Activated CD4-positive, alpha-beta memory T cell treated with anti-CD3 and anti-CD28 coated beads for 36 hours (primary cell): ENCODE results near the gene PAX6. TPM values are rescaled to one million over a fixed set of nuclear protein-coding genes. Genes with fewer than 3 reads are reported as not detected.

Source experiments
- CTCF ChIA-PET: fragments of 350-600 bp; sonication (Branson Sonifier 250); formaldehyde crosslinking; loops from one replicate; lab custom pipeline; 2021; ENCODE audit warnings: antibody characterized with exemption, inconsistent platforms; lab: Charles Lee
- POLR2A ChIA-PET: fragments of 350-600 bp; sonication (Branson Sonifier 250); formaldehyde crosslinking; loops from one replicate; lab custom pipeline; 2021; ENCODE audit warnings: antibody characterized with exemption; lab: Charles Lee
- DNase-seq: peaks from one replicate; pipeline ENCODE4 v3.0.0-alpha.2; 2020
- H3K27ac Mint-ChIP-seq: one replicate; pipeline ENCODE4 v1.8.0; 2021; ENCODE audit warnings: mixed read lengths
- H3K27me3 Mint-ChIP-seq: one replicate; pipeline ENCODE4 v1.8.0; 2021; ENCODE audit warnings: mixed read lengths
- H3K36me3 Mint-ChIP-seq: one replicate; pipeline ENCODE4 v1.8.0; 2021; ENCODE audit warnings: mixed read lengths
- H3K4me1 Mint-ChIP-seq: one replicate; pipeline ENCODE4 v1.8.0; 2021; ENCODE audit warnings: low read depth, mixed read lengths
- H3K4me3 Mint-ChIP-seq: one replicate; pipeline ENCODE4 v1.8.0; 2021; ENCODE audit warnings: mild to moderate bottlenecking, mixed read lengths
- H3K9me3 Mint-ChIP-seq: one replicate; pipeline ENCODE4 v1.8.0; 2021; ENCODE audit warnings: mixed read lengths
- intact Hi-C: fragments of 100-400 bp; cut with micrococcal nuclease; formaldehyde crosslinking; loops from one replicate; pipeline ENCODE4 v1.15.1; 2023
- total RNA-seq, 2 experiments: library from RNA; stranded (reverse); gene quantifications; one replicate each; pipeline ENCODE4 v1.2.3, GENCODE V29; 2021

The PAX6 gene
- not detected for total RNA-seq

GRCh38 chr11:31810779-31811647 lies at the start of gene PAX6:
Gene PAX6, minus strand, starts transcription at chr11:31811322. Its CDS starts 4,911 bp downstream, at chr11:31806411.
- Mint-ChIP-seq H3K27me3 (peaks cover 74% of the 10 kb centered on the region), H3K36me3 (peaks cover 6% of the 10 kb centered on the region), H3K4me3 (peak within 1 kb of the TSS; percentile 66), H3K27ac (no peak within 1 kb of the TSS), H3K4me1 (peaks cover 41% of the 10 kb centered on the region), H3K9me3 (no peaks in the 10 kb centered on the region)
- intact Hi-C loops = loop anchor here (5.0 to 10.0 kb wide), 4 partner anchors 284 to 774 kb away; partner anchors contain the start of genes DCDC1, DNAJC24, EIF3M and ELP4
- POLR2A ChIA-PET = no interaction called here
- peak; percentile 69 for DNase-seq
- CTCF ChIA-PET = no interaction called here

- no peak overlapping the region for H3K27ac Mint-ChIP-seq
- ChIA-PET POLR2A (no interaction called here), CTCF (no interaction called here)
- no peak for DNase-seq
- intact Hi-C loops = no loop called here
- no peaks in the 10 kb centered on the region for H3K4me1 Mint-ChIP-seq
- no peaks in the 10 kb centered on the region for H3K9me3 Mint-ChIP-seq
- H3K4me3 Mint-ChIP-seq = no peak overlapping the region
- no peaks in the 10 kb centered on the region for H3K36me3 Mint-ChIP-seq
- H3K27me3 Mint-ChIP-seq = peaks cover 27% of the 10 kb centered on the region
These were observed 49.3 kb upstream of the PAX6 start for GRCh38 chr11:31860391-31860790.

- ChIA-PET CTCF (no interaction called here), POLR2A (no interaction called here)
These were observed 45.1 kb upstream of the PAX6 start for GRCh38 chr11:31856248-31856647.

GRCh38 chr11:31855466-31855865 lies 44.3 kb upstream of the PAX6 start:
- no peak overlapping the region for H3K27ac Mint-ChIP-seq
- intact Hi-C loops = no loop called here
- no peak overlapping the region for H3K4me3 Mint-ChIP-seq
- H3K4me1 Mint-ChIP-seq = no peaks in the 10 kb centered on the region
- ChIA-PET POLR2A (no interaction called here), CTCF (no interaction called here)
- H3K36me3 Mint-ChIP-seq = no peaks in the 10 kb centered on the region
- peaks cover 16% of the 10 kb centered on the region for H3K27me3 Mint-ChIP-seq
- H3K9me3 Mint-ChIP-seq = no peaks in the 10 kb centered on the region
- no peak for DNase-seq

More at GRCh38 chr11:31856248-31856647, 45.1 kb upstream of the PAX6 start:
- intact Hi-C loops = no loop called here
- Mint-ChIP-seq H3K4me1 (no peaks in the 10 kb centered on the region), H3K4me3 (no peak overlapping the region), H3K27ac (no peak overlapping the region), H3K9me3 (no peaks in the 10 kb centered on the region), H3K36me3 (no peaks in the 10 kb centered on the region), H3K27me3 (peaks cover 22% of the 10 kb centered on the region)
- no peak for DNase-seq

- intact Hi-C loops = no loop called here
- no peak overlapping the region for H3K4me3 Mint-ChIP-seq
- no peaks in the 10 kb centered on the region for H3K9me3 Mint-ChIP-seq
- H3K36me3 Mint-ChIP-seq = no peaks in the 10 kb centered on the region
- peaks cover 13% of the 10 kb centered on the region for H3K27me3 Mint-ChIP-seq
- no peak overlapping the region for H3K27ac Mint-ChIP-seq
- CTCF ChIA-PET = interaction anchor here (0.5 to 1.1 kb wide), 2 partner anchors 29 to 108 kb away, joined by 3 read pairs; no protein-coding TSS in a partner anchor
- no peak for DNase-seq
- H3K4me1 Mint-ChIP-seq = no peaks in the 10 kb centered on the region
- POLR2A ChIA-PET = no interaction called here
These were observed 39.2 kb upstream of the PAX6 start for GRCh38 chr11:31850365-31850764.

GRCh38 chr11:31847761-31848160 lies 36.6 kb upstream of the PAX6 start:
- ChIA-PET CTCF (no interaction called here), POLR2A (no interaction called here)
- no peak overlapping the region for H3K27ac Mint-ChIP-seq
- H3K36me3 Mint-ChIP-seq = no peaks in the 10 kb centered on the region
- peaks cover 11% of the 10 kb centered on the region for H3K27me3 Mint-ChIP-seq
- no peak for DNase-seq
- H3K4me1 Mint-ChIP-seq = no peaks in the 10 kb centered on the region
- intact Hi-C loops = no loop called here
- no peak overlapping the region for H3K4me3 Mint-ChIP-seq
- H3K9me3 Mint-ChIP-seq = no peaks in the 10 kb centered on the region

GRCh38 chr11:31845331-31845730 lies 34.2 kb upstream of the PAX6 start:
- no peaks in the 10 kb centered on the region for H3K36me3 Mint-ChIP-seq
- DNase-seq = no peak
- H3K27ac Mint-ChIP-seq = no peak overlapping the region
- H3K9me3 Mint-ChIP-seq = no peaks in the 10 kb centered on the region
- intact Hi-C loops = no loop called here
- peaks cover 17% of the 10 kb centered on the region for H3K27me3 Mint-ChIP-seq
- CTCF ChIA-PET = no interaction called here
- H3K4me1 Mint-ChIP-seq = no peaks in the 10 kb centered on the region
- H3K4me3 Mint-ChIP-seq = no peak overlapping the region
- POLR2A ChIA-PET = no interaction called here

- H3K9me3 Mint-ChIP-seq = no peaks in the 10 kb centered on the region
- no peak for DNase-seq
- H3K4me1 Mint-ChIP-seq = no peaks in the 10 kb centered on the region
- no peak overlapping the region for H3K27ac Mint-ChIP-seq
- peaks cover 20% of the 10 kb centered on the region for H3K27me3 Mint-ChIP-seq
- ChIA-PET POLR2A (no interaction called here), CTCF (no interaction called here)
- H3K36me3 Mint-ChIP-seq = no peaks in the 10 kb centered on the region
- H3K4me3 Mint-ChIP-seq = no peak overlapping the region
- intact Hi-C loops = no loop called here
These were observed 33.2 kb upstream of the PAX6 start for GRCh38 chr11:31844351-31844750.

- DNase-seq = no peak
- Mint-ChIP-seq H3K27me3 (peaks cover 21% of the 10 kb centered on the region), H3K36me3 (no peaks in the 10 kb centered on the region), H3K27ac (no peak overlapping the region), H3K4me1 (no peaks in the 10 kb centered on the region), H3K9me3 (no peaks in the 10 kb centered on the region), H3K4me3 (no peak overlapping the region)
- CTCF ChIA-PET = no interaction called here
- POLR2A ChIA-PET = no interaction called here
- intact Hi-C loops = no loop called here
These were observed 30.3 kb upstream of the PAX6 start for GRCh38 chr11:31841435-31841834.

- Mint-ChIP-seq H3K27me3 (peaks cover 23% of the 10 kb centered on the region), H3K36me3 (no peaks in the 10 kb centered on the region), H3K9me3 (no peaks in the 10 kb centered on the region), H3K4me3 (no peak overlapping the region), H3K4me1 (no peaks in the 10 kb centered on the region), H3K27ac (no peak overlapping the region)
- intact Hi-C loops = no loop called here
- ChIA-PET POLR2A (no interaction called here), CTCF (no interaction called here)
- no peak for DNase-seq
These were observed 23.1 kb upstream of the PAX6 start for GRCh38 chr11:31834237-31834636.

GRCh38 chr11:31830406-31830805 lies 19.3 kb upstream of the PAX6 start:
- intact Hi-C loops = no loop called here
- H3K4me3 Mint-ChIP-seq = no peak overlapping the region
- no peak for DNase-seq
- peaks cover 4% of the 10 kb centered on the region for H3K36me3 Mint-ChIP-seq
- H3K27ac Mint-ChIP-seq = no peak overlapping the region
- ChIA-PET CTCF (no interaction called here), POLR2A (no interaction called here)
- peaks cover 14% of the 10 kb centered on the region for H3K4me1 Mint-ChIP-seq
- H3K27me3 Mint-ChIP-seq = peaks cover 44% of the 10 kb centered on the region
- no peaks in the 10 kb centered on the region for H3K9me3 Mint-ChIP-seq

GRCh38 chr11:31828217-31828616 lies 17.1 kb upstream of the PAX6 start:
- Mint-ChIP-seq H3K9me3 (no peaks in the 10 kb centered on the region), H3K4me1 (peaks cover 17% of the 10 kb centered on the region), H3K27me3 (peaks cover 58% of the 10 kb centered on the region), H3K36me3 (peaks cover 5% of the 10 kb centered on the region), H3K4me3 (no peak overlapping the region), H3K27ac (no peak overlapping the region)
- no peak for DNase-seq
- intact Hi-C loops = no loop called here
- ChIA-PET CTCF (no interaction called here), POLR2A (no interaction called here)
